ENCODE data around the gene CHD6.

GRCh38 chr20:41373251-41373783 lies 244.9 kb downstream of the CHD6 start:
- no peak for TF ChIP-seq CTCF (conservative IDR thresholded peaks at IDR 0.05; ENCODE audit: low read length)
- TF ChIP-seq EZH2phosphoT487 (IDR thresholded peaks at IDR 0.05; ENCODE audit: borderline replicate concordance, low read depth, low read length) = no peak

Measured in OCI-LY7 (cell line).